ENCODE results near the gene ZNF865.
"Not testable (repeated sequence)": the region's sequence is repeated elsewhere in the genome, so short reads cannot be mapped to it uniquely, and the experiment has no call there.

ZNF865 gene

DNA sequence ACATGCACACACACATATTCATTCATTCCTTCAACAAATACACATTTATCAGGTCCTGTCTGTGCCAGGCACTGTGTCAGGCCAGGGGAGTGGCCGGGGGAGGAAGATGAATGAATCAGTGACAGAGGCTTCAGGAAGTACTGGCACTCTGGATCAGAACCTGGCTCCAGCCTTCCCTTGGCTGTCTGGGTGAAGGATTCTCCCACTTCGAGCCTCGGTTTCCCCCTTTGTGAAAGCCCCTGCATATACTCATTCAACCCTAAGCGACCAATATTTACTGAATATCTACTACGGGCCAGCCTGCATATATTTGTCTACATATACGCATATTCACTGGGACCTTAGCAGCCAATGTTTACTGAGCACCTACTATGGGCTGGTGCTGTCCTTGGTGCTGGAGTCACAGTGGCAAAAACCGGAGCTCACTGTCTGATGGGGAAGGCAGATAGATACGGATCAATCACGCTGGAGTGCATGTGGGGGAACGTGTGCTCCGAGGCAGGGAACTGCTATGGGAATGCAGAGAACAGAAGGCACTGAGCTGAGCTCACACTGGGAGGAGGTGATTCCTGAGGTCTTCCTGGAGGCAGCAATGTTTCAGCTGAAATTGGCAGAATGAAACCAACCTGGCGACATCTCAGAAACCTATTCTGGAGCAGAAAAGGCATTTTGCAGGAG, 24.2 kb upstream of the ZNF865 start:
- H3K4me3 ChIP-seq (ENCODE audit: control insufficient read depth, low read depth, low read length): peak overlapping the region; percentile 86
- no peak for DNase-seq (ENCODE audit: low read depth)
- TF ChIP-seq, protein P1, sequence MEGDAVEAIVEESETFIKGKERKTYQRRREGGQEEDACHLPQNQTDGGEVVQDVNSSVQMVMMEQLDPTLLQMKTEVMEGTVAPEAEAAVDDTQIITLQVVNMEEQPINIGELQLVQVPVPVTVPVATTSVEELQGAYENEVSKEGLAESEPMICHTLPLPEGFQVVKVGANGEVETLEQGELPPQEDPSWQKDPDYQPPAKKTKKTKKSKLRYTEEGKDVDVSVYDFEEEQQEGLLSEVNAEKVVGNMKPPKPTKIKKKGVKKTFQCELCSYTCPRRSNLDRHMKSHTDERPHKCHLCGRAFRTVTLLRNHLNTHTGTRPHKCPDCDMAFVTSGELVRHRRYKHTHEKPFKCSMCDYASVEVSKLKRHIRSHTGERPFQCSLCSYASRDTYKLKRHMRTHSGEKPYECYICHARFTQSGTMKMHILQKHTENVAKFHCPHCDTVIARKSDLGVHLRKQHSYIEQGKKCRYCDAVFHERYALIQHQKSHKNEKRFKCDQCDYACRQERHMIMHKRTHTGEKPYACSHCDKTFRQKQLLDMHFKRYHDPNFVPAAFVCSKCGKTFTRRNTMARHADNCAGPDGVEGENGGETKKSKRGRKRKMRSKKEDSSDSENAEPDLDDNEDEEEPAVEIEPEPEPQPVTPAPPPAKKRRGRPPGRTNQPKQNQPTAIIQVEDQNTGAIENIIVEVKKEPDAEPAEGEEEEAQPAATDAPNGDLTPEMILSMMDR (conservative IDR thresholded peaks at IDR 0.05; ENCODE audit: control insufficient read depth, insufficient read depth, low read depth, low read length): no peak

GRCh38 chr19:55581823-55582223, 23.6 kb upstream of the ZNF865 start:
- DNase-seq (ENCODE audit: low read depth): peak; percentile 34
- TF ChIP-seq, protein P1 (conservative IDR thresholded peaks at IDR 0.05; ENCODE audit: control insufficient read depth, insufficient read depth, low read depth, low read length): no peak
- no peak overlapping the region for H3K4me3 ChIP-seq (ENCODE audit: control insufficient read depth, low read depth, low read length)

DNA sequence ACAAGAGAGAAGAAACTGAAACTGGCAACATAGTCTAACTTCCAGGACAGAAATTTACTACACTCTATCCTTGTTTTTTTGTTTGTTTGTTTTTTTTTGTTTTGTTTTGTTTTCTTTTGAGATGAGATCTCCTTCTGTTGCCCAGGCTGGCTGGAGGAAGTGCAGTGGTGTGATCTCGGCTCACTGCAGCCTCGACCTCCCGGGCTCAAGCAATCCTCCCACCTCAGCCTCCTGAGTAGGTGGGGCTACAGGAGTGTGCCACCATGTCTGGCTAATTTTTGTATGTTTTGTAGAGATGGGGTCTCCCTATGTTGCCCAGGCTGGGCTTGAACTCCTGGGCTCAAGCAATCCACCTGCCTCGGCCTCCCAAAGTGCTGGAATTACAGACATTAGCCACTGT, 23.2 kb upstream of the ZNF865 start:
- not testable (repeated sequence) for DNase-seq (ENCODE audit: low read depth); H3K4me3 ChIP-seq (ENCODE audit: control insufficient read depth, low read depth, low read length)

- not testable (repeated sequence) for H3K4me3 ChIP-seq (ENCODE audit: control insufficient read depth, low read depth, low read length); DNase-seq (ENCODE audit: low read depth)
These were observed 21.6 kb upstream of the ZNF865 start for GRCh38 chr19:55583897-55584296.

DNA sequence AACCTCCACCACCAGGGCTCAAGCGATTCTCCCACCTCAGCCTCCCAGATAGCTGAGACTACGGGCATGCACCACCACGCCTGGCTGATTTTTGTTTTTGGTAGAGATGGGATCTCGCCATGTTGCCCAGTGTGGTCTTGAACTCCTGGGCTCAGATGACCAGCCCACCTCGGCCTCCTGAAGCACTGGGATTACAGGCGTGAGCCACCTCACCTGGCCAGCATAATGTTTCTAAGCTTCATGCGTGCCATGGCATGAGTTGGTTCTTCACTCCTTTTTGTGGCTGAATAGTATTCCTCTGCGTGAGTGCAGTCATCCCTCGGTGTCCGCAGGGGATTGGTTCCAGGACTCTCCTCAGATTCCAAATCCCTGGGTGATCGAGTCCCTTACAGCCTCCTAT, 20.6 kb upstream of the ZNF865 start:
- DNase-seq (ENCODE audit: low read depth): no peak
- no peak overlapping the region for H3K4me3 ChIP-seq (ENCODE audit: control insufficient read depth, low read depth, low read length)
- TF ChIP-seq, protein P1 (conservative IDR thresholded peaks at IDR 0.05; ENCODE audit: control insufficient read depth, insufficient read depth, low read depth, low read length): no peak

GRCh38 chr19:55585658-55586339, 19.6 kb upstream of the ZNF865 start:
- TF ChIP-seq, protein P1 (conservative IDR thresholded peaks at IDR 0.05; ENCODE audit: control insufficient read depth, insufficient read depth, low read depth, low read length): no peak
- peak overlapping the region; percentile 31 for H3K4me3 ChIP-seq (ENCODE audit: control insufficient read depth, low read depth, low read length)
- peak; percentile 52 for DNase-seq (ENCODE audit: low read depth)

- H3K4me3 ChIP-seq (ENCODE audit: control insufficient read depth, low read depth, low read length): peak overlapping the region; percentile 43
- TF ChIP-seq, protein P1 (conservative IDR thresholded peaks at IDR 0.05; ENCODE audit: control insufficient read depth, insufficient read depth, low read depth, low read length): no peak
- peak; percentile 86 for DNase-seq (ENCODE audit: low read depth)
These were observed 18.3 kb upstream of the ZNF865 start for GRCh38 chr19:55586976-55587668.

All from fibroblast of mammary gland (primary cell).